Endothelial cell of umbilical vein (primary cell): Measurements from ENCODE around the gene CHURC1. TPM values are rescaled to one million over a fixed set of nuclear protein-coding genes. Genes with fewer than 3 reads are reported as not detected.

Experiments used
- BruUV-seq: library from RNA; stranded (reverse); fragments of 400-500 nt; replicated peaks from 2 replicates; lab custom pipeline; 2021; lab: Mats Ljungman, UMichigan
- CTCF ChIA-PET: fragments of 300-600, 350-600 bp; sonication (Branson Sonifier 250); formaldehyde crosslinking; loops from one replicate; lab custom pipeline; 2021; ENCODE audit warnings: antibody characterized with exemption, inconsistent platforms; lab: Charles Lee
- POLR2A ChIA-PET: fragments of 300-600, 350-600 bp; sonication (Branson Sonifier 250); formaldehyde crosslinking; loops from one replicate; lab custom pipeline; 2021; ENCODE audit warnings: antibody characterized with exemption, inconsistent platforms; lab: Charles Lee
- DNase-seq: peaks from one replicate; pipeline ENCODE4 v3.0.0-alpha.2; 2011; ENCODE audit warnings: low read depth, low spot score
- FAIRE-seq: peaks from 2 replicates; lab custom pipeline; 2011; peaks lifted over from hg19 to GRCh38; lab: Jason Lieb, UNC
- H2AFZ ChIP-seq: 2 replicates; pipeline ENCODE4 v1.6.0; 2012; ENCODE audit warnings: low read depth, low read length, control low read depth, inconsistent platforms
- H3K27ac ChIP-seq: 2 replicates; pipeline ENCODE4 v1.5.1; 2011; ENCODE audit warnings: low read depth, mild to moderate bottlenecking, control low read depth, low read length, moderate library complexity; ENCODE audit not compliant: insufficient read depth
- H3K27me3 ChIP-seq, 2 experiments: 2 replicates each; pipeline versions ENCODE4 v1.6.0 to v1.6.1; 2011; ENCODE audit warnings: low read length in 2 of 2, mixed read lengths in 1 of 2; ENCODE audit not compliant: control insufficient read depth in 2 of 2, insufficient read depth in 2 of 2
- H3K36me3 ChIP-seq, 2 experiments: 2 replicates in 1 of 2; 3 replicates in 1 of 2; pipeline ENCODE4 v1.5.1; 2011; ENCODE audit warnings: low read length in 2 of 2, mild to moderate bottlenecking in 1 of 2, moderate library complexity in 1 of 2; ENCODE audit not compliant: control insufficient read depth in 2 of 2, insufficient read depth in 2 of 2; ENCODE audit errors: extremely low read depth in 1 of 2
- H3K4me1 ChIP-seq: 3 replicates; pipeline ENCODE4 v1.5.1; 2011; ENCODE audit warnings: mild to moderate bottlenecking, low read length; ENCODE audit not compliant: control insufficient read depth, insufficient read depth; ENCODE audit errors: extremely low read depth
- H3K4me2 ChIP-seq: 2 replicates; pipeline ENCODE4 v1.6.1; 2011; ENCODE audit warnings: low read length, control low read depth, mixed read lengths; ENCODE audit not compliant: insufficient read depth
- H3K4me3 ChIP-seq, 3 experiments: fragments of 200-600 bp in 1 of 3; sonication (generic), shearing (Covaris generic) in 1 of 3; replicated peaks in 1 of 3; 2 replicates each; pipeline ENCODE4 v1.5.1; 2011 to 2016; ENCODE audit warnings: control low read depth in 3 of 3, low read length in 3 of 3, mild to moderate bottlenecking in 2 of 3, inconsistent platforms in 1 of 3, low read depth in 1 of 3, moderate library complexity in 1 of 3; ENCODE audit not compliant: insufficient read depth in 1 of 3
- H3K79me2 ChIP-seq: 2 replicates; pipeline ENCODE4 v1.6.0; 2012; ENCODE audit warnings: low read length, inconsistent platforms; ENCODE audit not compliant: control insufficient read depth, insufficient read depth
- H3K9ac ChIP-seq: replicated peaks from 2 replicates; pipeline ENCODE3; 2011; ENCODE audit warnings: low read length, control low read depth; ENCODE audit not compliant: insufficient read depth; ENCODE audit errors: extremely low read depth
- H3K9me1 ChIP-seq: replicated peaks from 3 replicates; pipeline ENCODE4 v1.6.0; 2011; ENCODE audit warnings: mild to moderate bottlenecking, low read length; ENCODE audit not compliant: control insufficient read depth, insufficient read depth; ENCODE audit errors: extremely low read depth
- H3K9me3 ChIP-seq: replicated peaks from 2 replicates; pipeline ENCODE4 v1.5.1; 2012; ENCODE audit warnings: low read length, inconsistent platforms; ENCODE audit not compliant: control insufficient read depth, insufficient read depth
- H4K20me1 ChIP-seq: replicated peaks from 2 replicates; pipeline ENCODE3; 2011; ENCODE audit warnings: mild to moderate bottlenecking, low read length; ENCODE audit not compliant: control insufficient read depth, insufficient read depth; ENCODE audit errors: extremely low read depth
- EZH2 ChIP-seq: IDR thresholded peaks from 2 replicates; pipeline ENCODE4 v1.6.1; 2012; ENCODE audit warnings: borderline replicate concordance, low read depth, mild to moderate bottlenecking, moderate library complexity, low read length, inconsistent platforms; ENCODE audit not compliant: severe bottlenecking
- FOS ChIP-seq: IDR thresholded peaks from 2 replicates; pipeline ENCODE4 v1.6.1; 2011; ENCODE audit warnings: mild to moderate bottlenecking, low read length, moderate library complexity, borderline replicate concordance; ENCODE audit not compliant: insufficient read depth
- GATA2 ChIP-seq: IDR thresholded peaks from 2 replicates; pipeline ENCODE4 v1.7.0; 2011; ENCODE audit warnings: low read depth, mild to moderate bottlenecking, moderate library complexity, mixed read lengths, low read length; ENCODE audit not compliant: insufficient read length, insufficient read depth
- JUN ChIP-seq: IDR thresholded peaks from 2 replicates; pipeline ENCODE4 v1.6.1; 2011; ENCODE audit warnings: borderline replicate concordance, low read depth; ENCODE audit not compliant: insufficient read length, insufficient read depth
- MYC ChIP-seq: IDR thresholded peaks from one replicate; pipeline ENCODE4 v1.6.1; 2011; ENCODE audit warnings: mild to moderate bottlenecking, low read depth, low read length
- POLR2A ChIP-seq: IDR thresholded peaks from 2 replicates; pipeline ENCODE4 v1.6.1; 2012; ENCODE audit warnings: low read depth, mild to moderate bottlenecking, control low read depth, low read length
- POLR2AphosphoS5 ChIP-seq: IDR thresholded peaks from 2 replicates; pipeline ENCODE4 v1.6.1; 2012; ENCODE audit warnings: low read depth, mild to moderate bottlenecking, control low read depth, low read length, moderate library complexity; ENCODE audit not compliant: insufficient read depth
- dilution Hi-C: fragments of 300-500 bp; cut with MboI; formaldehyde crosslinking; loops from one replicate; pipeline ENCODE4 v1.15.0; 2019; ENCODE audit warnings: low sequenced_read_pairs; ENCODE audit not compliant: extremely low pct_ligation_motif_present
- intact Hi-C: fragments of 100-400 bp; cut with micrococcal nuclease; formaldehyde crosslinking; loops from one replicate; pipeline ENCODE4 v1.10.0; 2022
- polyA plus RNA-seq, 4 experiments: library from polyadenylated mRNA; depleted of rRNA in 3 of 4; stranded (reverse) in 3 of 4; unstranded in 1 of 4; fragments of >200 nt; gene quantifications; 2 replicates each; pipeline versions ENCODE4 v1.2.1 to v1.2.3, GENCODE V29; 2011 to 2012; ENCODE audit warnings: missing spikeins in 1 of 4
- total RNA-seq: library from RNA; stranded (reverse); gene quantifications from 2 replicates; pipeline ENCODE4 v1.2.3, GENCODE V29; 2021
- TF ChIP-seq, protein P1 (sequence below): IDR thresholded peaks from 2 replicates; pipeline ENCODE4 v1.6.1; 2011; ENCODE audit not compliant: insufficient read depth, insufficient read length
- TF ChIP-seq, protein P2 (sequence below), 2 donors: IDR thresholded peaks; 1 replicate in 1 of 2; 2 replicates in 1 of 2; pipeline ENCODE4 v1.5.1; 2011; ENCODE audit warnings: low read length in 2 of 2, mild to moderate bottlenecking in 2 of 2, moderate library complexity in 2 of 2, control low read depth in 1 of 2, inconsistent platforms in 1 of 2, low read depth in 1 of 2; ENCODE audit not compliant: insufficient read depth in 1 of 2; ENCODE audit errors: extremely low read depth in 1 of 2

Gene CHURC1
- total and polyA plus RNA-seq, 2 donors (not counting 3 experiments of a cell fraction or from before 2014, with no cell fraction given): 44.4 to 62.2 TPM

GRCh38 chr14:64979336-64980074 is 65.2 kb downstream of the CHURC1 start:
- Histone ChIP-seq H2AFZ (no peak overlapping the region), H3K27ac (no peak overlapping the region), H3K4me1 (peaks cover 3% of the 10 kb centered on the region), H4K20me1 (no peaks in the 10 kb centered on the region), H3K36me3 (no peaks in the 10 kb centered on the region), H3K9me3 (no peaks in the 10 kb centered on the region), H3K27me3 (peaks cover 15 to 20% of the 10 kb centered on the region in 2 experiments), H3K9me1 (no peaks in the 10 kb centered on the region), H3K4me3 (no peak overlapping the region), H3K4me2 (no peak overlapping the region), H3K79me2 (no peaks in the 10 kb centered on the region), H3K9ac (no peak overlapping the region)
- BruUV-seq: no TSS peak
- intact Hi-C loops (loop anchor here (5.0 kb wide), 1 partner anchor 177 kb away; no protein-coding TSS in a partner anchor), dilution Hi-C loops (no loop called here)
- DNase-seq (no peak), FAIRE-seq (no peak)
- ChIA-PET POLR2A (no interaction called here), CTCF (interaction anchor here (0.7 kb wide), 1 partner anchor 41 kb away, joined by 3 read pairs; no protein-coding TSS in a partner anchor)
- no peak for TF ChIP-seq FOS
- TF ChIP-seq EZH2: no peak
- TF ChIP-seq, protein P1, sequence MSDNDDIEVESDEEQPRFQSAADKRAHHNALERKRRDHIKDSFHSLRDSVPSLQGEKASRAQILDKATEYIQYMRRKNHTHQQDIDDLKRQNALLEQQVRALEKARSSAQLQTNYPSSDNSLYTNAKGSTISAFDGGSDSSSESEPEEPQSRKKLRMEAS: no peak
- TF ChIP-seq GATA2: no peak
- no peak for TF ChIP-seq POLR2AphosphoS5
- no peak for TF ChIP-seq MYC
- TF ChIP-seq POLR2A: no peak
- TF ChIP-seq JUN: no peak
- TF ChIP-seq, protein P2, sequence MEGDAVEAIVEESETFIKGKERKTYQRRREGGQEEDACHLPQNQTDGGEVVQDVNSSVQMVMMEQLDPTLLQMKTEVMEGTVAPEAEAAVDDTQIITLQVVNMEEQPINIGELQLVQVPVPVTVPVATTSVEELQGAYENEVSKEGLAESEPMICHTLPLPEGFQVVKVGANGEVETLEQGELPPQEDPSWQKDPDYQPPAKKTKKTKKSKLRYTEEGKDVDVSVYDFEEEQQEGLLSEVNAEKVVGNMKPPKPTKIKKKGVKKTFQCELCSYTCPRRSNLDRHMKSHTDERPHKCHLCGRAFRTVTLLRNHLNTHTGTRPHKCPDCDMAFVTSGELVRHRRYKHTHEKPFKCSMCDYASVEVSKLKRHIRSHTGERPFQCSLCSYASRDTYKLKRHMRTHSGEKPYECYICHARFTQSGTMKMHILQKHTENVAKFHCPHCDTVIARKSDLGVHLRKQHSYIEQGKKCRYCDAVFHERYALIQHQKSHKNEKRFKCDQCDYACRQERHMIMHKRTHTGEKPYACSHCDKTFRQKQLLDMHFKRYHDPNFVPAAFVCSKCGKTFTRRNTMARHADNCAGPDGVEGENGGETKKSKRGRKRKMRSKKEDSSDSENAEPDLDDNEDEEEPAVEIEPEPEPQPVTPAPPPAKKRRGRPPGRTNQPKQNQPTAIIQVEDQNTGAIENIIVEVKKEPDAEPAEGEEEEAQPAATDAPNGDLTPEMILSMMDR (IDR thresholded peaks at IDR 0.05; ENCODE audit: extremely low read depth in 1 of 2, insufficient read depth in 1 of 2, low read depth in 1 of 2, low read length in 2 of 2): no peak
